ENCODE measurements around the gene SEH1L.
"Not testable (repeated sequence)": the region's sequence is repeated elsewhere in the genome, so short reads cannot be mapped to it uniquely, and the experiment has no call there.

SEH1L gene

GRCh38 chr18:12947285-12948049 is at the start of gene SEH1L:
Gene SEH1L, plus strand, starts transcription at chr18:12948011. Its CDS starts 111 bp downstream, at chr18:12948122.
- peak; percentile 93 to 99 (median 99) for DNase-seq

GRCh38 chr18:12901208-12901607 is 46.6 kb upstream of the SEH1L start:
- not testable (repeated sequence) for DNase-seq

- no peak for DNase-seq
Measured at GRCh38 chr18:12904012-12904516, 43.7 kb upstream of the SEH1L start.

- DNase-seq, result no peak
Measured at GRCh38 chr18:12906119-12906518, 41.7 kb upstream of the SEH1L start.

- DNase-seq, result no peak
Measured at GRCh38 chr18:12906773-12907172, 41.0 kb upstream of the SEH1L start.

GRCh38 chr18:12907258-12907925 is 40.4 kb upstream of the SEH1L start:
- DNase-seq, result no peak

GRCh38 chr18:12908706-12909105 is 39.1 kb upstream of the SEH1L start:
- DNase-seq, result no peak

- no peak for DNase-seq
Measured at GRCh38 chr18:12911025-12911928, 36.5 kb upstream of the SEH1L start.

- no peak for DNase-seq
Measured at GRCh38 chr18:12911929-12912703, 35.7 kb upstream of the SEH1L start.

GRCh38 chr18:12921178-12921577 is 26.6 kb upstream of the SEH1L start:
- no peak for DNase-seq

GRCh38 chr18:12922266-12922665 is 25.5 kb upstream of the SEH1L start:
- DNase-seq, result no peak

GRCh38 chr18:12924616-12925015 is 23.2 kb upstream of the SEH1L start:
- DNase-seq, result no peak

- DNase-seq, result no peak
Measured at GRCh38 chr18:12928206-12928605, 19.6 kb upstream of the SEH1L start.

- DNase-seq, result no peak
Measured at GRCh38 chr18:12928641-12929040, 19.2 kb upstream of the SEH1L start.

GRCh38 chr18:12929477-12930083 is 18.2 kb upstream of the SEH1L start:
- DNase-seq, result no peak

- DNase-seq, result no peak
Measured at GRCh38 chr18:12930376-12930775, 17.4 kb upstream of the SEH1L start.

GRCh38 chr18:12930908-12931307 is 16.9 kb upstream of the SEH1L start:
- no peak for DNase-seq

- DNase-seq, result no peak
Measured at GRCh38 chr18:12933327-12933726, 14.5 kb upstream of the SEH1L start.

- peak; percentile 57 to 87 (median 60) for DNase-seq
Measured at GRCh38 chr18:12934454-12935071, 13.2 kb upstream of the SEH1L start.

- peak in 1 of 3 experiments; percentile 19 for DNase-seq
Measured at GRCh38 chr18:12939162-12939561, 8.6 kb upstream of the SEH1L start.

GRCh38 chr18:12943215-12943614 is 4.6 kb upstream of the SEH1L start:
- DNase-seq, result no peak
